Measurements from ENCODE around the gene ATRNL1. TPM values are rescaled to one million over a fixed set of nuclear protein-coding genes. Genes with fewer than 3 reads are reported as not detected.

Gene ATRNL1
- total RNA-seq, 4 donors from 2014 or later, result 0.34 to 1.1 (median 0.55) TPM

- no peak for TF ChIP-seq POLR2A (IDR thresholded peaks at IDR 0.05)
- TF ChIP-seq CTCF (IDR thresholded peaks at IDR 0.05), result no peak
- intact Hi-C loops (cut with DNase I; ENCODE audit: low total_unique reads), result no loop called here
- H3K4me3 ChIP-seq (ENCODE audit: low read depth, poor library complexity, severe bottlenecking), result no peak overlapping the region
- DNase-seq (ENCODE audit: low spot score in 2 of 2), result no peak
- 85 to 86% methylated on average over 4 of the region's 4 CpGs for WGBS, 2 donors
These were observed 788.9 kb downstream of the ATRNL1 start for GRCh38 chr10:115882021-115882420.

- WGBS, 2 donors, result 100% methylated on average over 1 of the region's 1 CpG
- DNase-seq (ENCODE audit: low spot score in 2 of 2), result no peak
These were observed 790.2 kb downstream of the ATRNL1 start for GRCh38 chr10:115883372-115883771.

GRCh38 chr10:115884331-115884730, 791.2 kb downstream of the ATRNL1 start:
- intact Hi-C loops (cut with DNase I; ENCODE audit: low total_unique reads), result no loop called here
- 89 to 92% methylated on average over 5 of the region's 5 CpGs for WGBS, 2 donors
- TF ChIP-seq CTCF (IDR thresholded peaks at IDR 0.05) (no peak), POLR2A (IDR thresholded peaks at IDR 0.05) (no peak)

More at GRCh38 chr10:115883372-115883771, 790.2 kb downstream of the ATRNL1 start:
- intact Hi-C loops (cut with DNase I; ENCODE audit: low total_unique reads), result no loop called here
- no peak for TF ChIP-seq CTCF (IDR thresholded peaks at IDR 0.05)
- no peak for TF ChIP-seq POLR2A (IDR thresholded peaks at IDR 0.05)
- no peak overlapping the region for H3K4me3 ChIP-seq (ENCODE audit: low read depth, poor library complexity, severe bottlenecking)

GRCh38 chr10:115895166-115895565, 802.0 kb downstream of the ATRNL1 start:
- H3K4me3 ChIP-seq (ENCODE audit: low read depth, poor library complexity, severe bottlenecking), result no peak overlapping the region
- TF ChIP-seq POLR2A (IDR thresholded peaks at IDR 0.05), result no peak
- no peak for TF ChIP-seq CTCF (IDR thresholded peaks at IDR 0.05)
- intact Hi-C loops (cut with DNase I; ENCODE audit: low total_unique reads), result no loop called here
- WGBS, 2 donors, result 81 to 83% methylated on average over 7 of the region's 7 CpGs
- no peak for DNase-seq (ENCODE audit: low spot score in 2 of 2)

More at GRCh38 chr10:115884331-115884730, 791.2 kb downstream of the ATRNL1 start:
- no peak for DNase-seq (ENCODE audit: low spot score in 2 of 2)
- no peak overlapping the region for H3K4me3 ChIP-seq (ENCODE audit: low read depth, poor library complexity, severe bottlenecking)

DNA sequence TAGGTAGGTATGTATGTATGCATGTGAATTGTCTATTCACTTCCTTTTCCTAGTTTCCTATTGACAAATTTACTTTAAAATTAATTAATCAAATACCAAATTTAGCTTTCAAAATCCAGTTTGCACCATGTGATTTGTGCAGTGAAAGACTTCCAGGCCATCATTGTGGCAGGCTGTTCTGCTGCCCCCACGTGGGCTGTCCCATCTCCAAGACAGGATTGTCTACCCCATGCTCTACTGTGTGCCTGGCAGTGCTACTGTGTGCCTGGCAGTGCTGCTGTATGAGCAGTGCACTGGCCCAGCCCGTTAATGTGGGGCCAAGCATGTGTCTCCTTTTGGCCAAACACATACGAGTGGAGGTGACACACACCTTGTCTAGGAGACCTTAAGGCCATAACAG, 805.1 kb downstream of the ATRNL1 start:
- DNase-seq (ENCODE audit: low spot score in 2 of 2), result no peak
- TF ChIP-seq CTCF (IDR thresholded peaks at IDR 0.05), result no peak
- TF ChIP-seq POLR2A (IDR thresholded peaks at IDR 0.05), result no peak
- H3K4me3 ChIP-seq (ENCODE audit: low read depth, poor library complexity, severe bottlenecking), result no peak overlapping the region
- intact Hi-C loops (cut with DNase I; ENCODE audit: low total_unique reads), result no loop called here
- 82 to 88% methylated on average over 3 of the region's 3 CpGs for WGBS, 2 donors

GRCh38 chr10:115902596-115902995, 809.4 kb downstream of the ATRNL1 start:
- intact Hi-C loops (cut with DNase I; ENCODE audit: low total_unique reads), result no loop called here
- no peak for TF ChIP-seq POLR2A (IDR thresholded peaks at IDR 0.05)
- TF ChIP-seq CTCF (IDR thresholded peaks at IDR 0.05), result no peak

More at GRCh38 chr10:115902596-115902995, 809.4 kb downstream of the ATRNL1 start:
- H3K4me3 ChIP-seq (ENCODE audit: low read depth, poor library complexity, severe bottlenecking), result no peak overlapping the region
- 76 to 78% methylated on average over 5 of the region's 5 CpGs for WGBS, 2 donors
- no peak for DNase-seq (ENCODE audit: low spot score in 2 of 2)
